Measurements from ENCODE around the gene MRPL30.
"Not testable (repeated sequence)": the region's sequence is repeated elsewhere in the genome, so short reads cannot be mapped to it uniquely, and the experiment has no call there.

MRPL30 gene

DNA sequence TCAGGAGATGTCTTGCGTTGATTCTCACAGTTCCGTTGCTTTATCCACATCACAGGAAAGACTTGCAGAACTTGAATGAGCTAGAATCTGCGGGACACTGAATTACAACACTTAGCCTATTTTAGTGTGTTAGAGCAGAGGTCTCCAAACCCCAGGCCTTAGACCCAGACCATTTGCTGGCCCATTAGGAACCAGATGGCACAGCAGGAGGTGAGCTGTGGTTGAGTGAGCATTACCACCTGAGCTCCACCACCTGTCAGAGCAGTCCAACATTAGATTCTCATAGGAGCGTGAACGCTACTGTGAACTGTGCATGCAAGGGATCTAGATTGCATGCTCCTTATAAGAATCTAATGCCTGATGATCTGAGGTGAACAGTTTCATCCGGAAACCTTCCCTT is 3.8 kb downstream of the MRPL30 start:
- DNase-seq (ENCODE audit: low read depth in 4 of 4, low spot score in 1 of 4) = no peak

DNA sequence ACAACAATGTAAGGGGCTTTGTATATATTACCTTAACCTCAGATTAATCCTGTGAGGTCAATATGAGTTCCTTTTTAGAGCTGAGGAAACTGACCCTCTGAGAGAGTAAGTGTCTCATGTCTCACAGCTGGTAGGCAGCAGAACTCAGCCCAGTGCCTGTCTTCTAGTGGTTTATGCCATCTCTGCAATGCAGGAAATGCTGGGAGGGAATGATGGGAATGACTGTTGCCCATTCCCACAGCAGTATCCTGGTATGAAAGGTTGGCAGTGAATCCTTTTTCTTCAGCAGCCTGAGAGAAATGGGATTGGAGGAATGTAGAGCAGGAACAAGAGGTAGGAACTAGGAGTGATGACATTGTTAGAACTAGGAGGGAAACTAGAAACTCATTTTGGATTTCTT is 6.0 kb downstream of the MRPL30 start:
- DNase-seq (ENCODE audit: low read depth in 4 of 4, low spot score in 1 of 4) = no peak

DNA sequence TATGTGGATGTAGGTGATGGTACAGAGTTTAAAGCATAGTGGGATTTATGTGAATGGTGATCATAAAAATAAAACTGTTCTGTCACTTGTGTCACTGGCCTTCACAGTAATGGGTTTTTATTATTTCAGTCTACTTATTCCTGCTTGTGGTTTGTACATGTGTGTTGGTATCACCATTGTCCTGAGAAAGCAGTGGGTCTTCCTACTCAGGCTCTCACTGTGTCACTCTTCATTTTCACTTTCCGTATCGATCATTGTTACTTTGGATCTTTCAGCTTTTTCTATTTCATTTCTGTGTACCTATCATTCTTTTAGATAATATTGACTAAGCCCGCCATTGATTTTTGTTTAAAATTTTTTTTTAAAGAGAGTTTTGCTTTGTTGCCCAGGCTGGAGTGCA is 7.4 kb downstream of the MRPL30 start:
- no peak for DNase-seq (ENCODE audit: low read depth in 4 of 4, low spot score in 1 of 4)

DNA sequence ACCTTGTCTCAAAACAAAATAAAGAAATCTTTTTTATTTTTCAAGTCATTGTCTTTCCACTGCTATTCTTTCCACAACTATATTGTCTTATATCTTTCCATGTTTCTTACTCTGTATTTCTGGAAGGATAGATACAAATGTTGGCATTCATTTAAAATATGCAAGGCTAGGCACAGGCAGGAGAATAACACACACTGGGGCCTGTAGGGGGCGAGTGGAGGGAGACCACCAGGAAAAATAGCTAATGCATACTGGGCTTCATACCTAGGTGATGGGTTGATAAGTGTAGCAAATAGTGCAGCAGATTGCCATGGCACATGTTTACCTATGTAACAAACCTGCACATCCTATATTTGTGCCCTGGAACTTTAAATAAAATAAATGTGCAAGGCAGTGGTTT is 9.6 kb downstream of the MRPL30 start:
- no peak for DNase-seq (ENCODE audit: low read depth in 4 of 4, low spot score in 1 of 4)

DNA sequence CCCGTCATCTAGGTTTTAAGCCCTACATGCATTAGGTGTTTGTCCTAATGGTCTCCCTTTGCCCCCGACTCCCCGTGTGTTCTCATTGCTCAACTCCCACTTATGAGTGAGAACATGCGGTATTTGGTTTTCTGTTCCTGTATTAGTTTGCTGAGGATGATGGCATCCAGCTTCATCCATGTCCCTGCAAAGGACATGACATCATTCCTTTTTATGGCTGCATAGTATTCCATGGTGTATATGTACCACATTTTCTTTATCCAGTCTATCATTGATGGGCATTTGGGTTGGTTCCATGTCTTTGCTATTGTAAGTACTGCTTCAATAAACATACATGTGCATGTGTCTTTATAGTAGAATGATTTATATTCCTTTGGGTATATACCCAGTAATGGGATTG is 11.4 kb downstream of the MRPL30 start:
- not testable (repeated sequence) for DNase-seq (ENCODE audit: low read depth in 4 of 4, low spot score in 1 of 4)

DNA sequence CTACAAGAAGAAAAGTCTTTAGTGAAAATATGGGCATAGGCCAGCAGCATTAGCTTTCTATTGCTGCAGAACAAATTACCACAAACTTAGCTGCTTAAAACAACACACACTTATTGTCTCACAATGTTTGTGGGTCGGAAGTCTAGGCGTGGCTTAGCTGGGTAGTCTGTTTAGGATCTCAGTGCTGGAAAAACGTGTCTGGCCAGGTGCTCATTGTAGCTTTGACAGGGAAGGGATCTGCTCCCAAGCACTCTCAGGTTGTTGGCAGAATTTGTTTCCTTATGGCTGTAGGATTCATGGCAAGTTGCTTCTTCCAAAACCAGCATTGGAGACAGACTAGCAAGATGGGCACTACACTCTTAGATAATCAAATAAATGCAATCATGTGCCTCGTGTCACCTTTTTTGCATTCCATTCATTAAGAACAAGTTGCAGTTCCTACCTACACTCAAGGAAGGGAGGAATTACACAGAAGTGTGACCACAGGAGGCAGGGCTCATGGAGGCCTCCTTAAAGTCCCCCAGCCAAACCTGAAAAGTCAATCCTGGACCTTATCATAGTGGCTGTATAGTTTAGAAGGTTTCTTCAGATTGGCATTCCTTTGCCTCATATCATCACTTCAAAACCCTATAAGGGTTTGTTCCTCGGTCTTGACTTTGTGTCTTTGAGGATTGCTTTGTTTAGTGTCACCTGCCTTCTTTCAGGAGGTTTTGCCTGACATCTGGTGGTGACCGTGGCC is 17.3 kb downstream of the MRPL30 start:
- no peak for DNase-seq (ENCODE audit: low read depth in 4 of 4, low spot score in 1 of 4)

DNA sequence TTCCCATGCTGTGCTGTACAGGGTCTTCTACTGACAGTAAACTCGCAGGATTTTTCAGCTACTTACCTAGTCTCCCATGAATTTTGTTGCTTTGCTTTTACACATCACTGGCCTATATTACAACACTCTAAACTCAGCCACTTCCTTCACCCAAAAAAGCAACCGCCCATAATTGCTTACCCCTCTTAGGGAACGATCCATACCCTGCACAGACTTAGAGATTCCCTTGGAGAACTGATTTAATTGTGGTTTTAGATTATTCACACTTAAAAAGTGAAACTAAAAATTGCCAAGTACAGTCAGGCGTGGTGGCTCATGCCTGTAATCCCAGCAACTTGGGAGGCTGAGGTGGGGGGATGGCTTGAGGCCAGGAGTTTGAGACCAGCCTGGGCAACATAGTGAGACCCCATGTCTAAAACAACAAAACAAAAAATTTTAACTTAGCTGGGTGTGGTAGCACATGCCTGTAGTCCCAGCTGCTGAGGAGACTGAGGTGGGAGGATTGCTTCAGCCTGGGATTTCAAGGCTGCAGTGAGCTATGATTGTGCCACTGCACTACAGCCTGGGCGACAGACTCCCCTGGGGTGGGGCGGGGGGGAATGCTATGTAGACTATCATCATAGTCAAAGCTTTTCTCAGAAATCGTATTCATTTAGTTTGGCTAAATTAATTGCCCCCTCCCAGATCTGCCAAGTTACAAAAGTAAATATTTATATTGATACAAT is 19.3 kb downstream of the MRPL30 start:
- DNase-seq (ENCODE audit: low read depth in 4 of 4, low spot score in 1 of 4) = no peak

DNA sequence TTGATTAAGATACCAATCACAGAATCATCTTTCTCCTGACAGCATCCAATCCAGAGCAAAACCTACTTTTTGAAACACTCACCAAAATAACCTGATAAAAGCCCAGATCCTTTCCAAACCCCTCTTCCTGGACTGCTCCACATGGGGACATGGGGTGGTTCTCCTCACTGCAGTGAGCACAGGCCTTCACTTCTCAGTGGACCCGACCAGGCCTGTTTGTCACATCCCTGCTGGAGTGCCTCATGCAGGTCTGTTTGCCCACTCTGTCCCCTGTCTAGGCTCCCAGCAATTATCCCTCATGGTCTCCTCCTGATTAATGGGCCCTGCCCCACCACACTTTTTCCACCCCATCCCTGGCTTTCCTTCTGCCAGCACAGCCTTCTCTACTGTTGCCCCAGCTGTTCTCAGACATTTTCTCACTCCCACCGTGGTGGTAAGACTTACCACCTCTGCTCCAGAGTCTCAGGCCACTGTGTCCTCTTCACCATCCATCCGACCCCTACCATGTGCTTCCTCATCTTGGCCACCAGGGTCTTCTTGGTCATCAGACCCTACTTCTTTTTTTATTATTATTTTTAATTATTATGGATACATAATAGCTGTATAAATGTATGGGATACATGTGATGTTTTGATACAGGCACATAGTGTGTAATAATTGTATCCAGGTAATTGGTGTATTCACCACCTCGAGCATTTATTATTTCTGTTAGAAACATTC is 21.1 kb downstream of the MRPL30 start:
- DNase-seq (ENCODE audit: low read depth in 4 of 4, low spot score in 1 of 4) = no peak

DNA sequence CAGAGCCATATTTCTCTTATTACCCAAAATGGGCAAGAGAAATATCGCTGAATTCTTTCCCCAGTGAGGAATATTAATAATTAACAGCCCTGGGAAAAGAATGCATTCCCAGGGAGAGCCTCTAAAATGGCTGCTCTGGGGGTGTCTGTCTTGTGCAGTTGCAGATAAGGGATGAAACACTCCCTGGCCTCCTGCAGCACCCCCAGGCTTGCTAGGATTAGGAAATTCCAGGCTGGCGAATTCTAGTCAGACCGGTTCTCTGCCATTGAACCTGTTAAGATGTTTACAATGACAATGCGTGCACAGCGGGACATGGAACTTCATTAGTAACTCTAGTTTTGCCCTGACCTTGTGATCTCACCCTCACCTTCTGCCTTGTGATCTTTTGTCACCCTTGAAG is 24.5 kb downstream of the MRPL30 start:
- no peak for DNase-seq (ENCODE audit: low read depth in 4 of 4, low spot score in 1 of 4)

DNA sequence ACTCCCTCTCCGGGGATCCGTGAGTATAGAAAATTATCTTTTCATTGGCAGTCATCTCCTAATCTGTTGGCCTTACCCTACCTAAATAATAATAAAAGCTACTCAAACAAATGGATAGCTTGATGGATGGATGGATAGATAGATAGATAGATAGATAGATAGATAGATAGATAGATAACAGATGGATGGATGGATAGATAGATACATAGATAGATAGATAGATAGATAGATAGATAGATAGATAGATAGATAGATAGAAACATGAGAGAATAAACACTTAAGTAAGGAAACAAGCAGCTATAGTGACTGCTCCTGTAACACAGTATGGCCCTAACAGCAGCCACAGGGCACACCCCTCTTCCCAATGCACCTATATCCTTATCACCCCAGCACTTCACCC is 35.1 kb downstream of the MRPL30 start:
- no peak for DNase-seq (ENCODE audit: low read depth in 4 of 4, low spot score in 1 of 4)

DNA sequence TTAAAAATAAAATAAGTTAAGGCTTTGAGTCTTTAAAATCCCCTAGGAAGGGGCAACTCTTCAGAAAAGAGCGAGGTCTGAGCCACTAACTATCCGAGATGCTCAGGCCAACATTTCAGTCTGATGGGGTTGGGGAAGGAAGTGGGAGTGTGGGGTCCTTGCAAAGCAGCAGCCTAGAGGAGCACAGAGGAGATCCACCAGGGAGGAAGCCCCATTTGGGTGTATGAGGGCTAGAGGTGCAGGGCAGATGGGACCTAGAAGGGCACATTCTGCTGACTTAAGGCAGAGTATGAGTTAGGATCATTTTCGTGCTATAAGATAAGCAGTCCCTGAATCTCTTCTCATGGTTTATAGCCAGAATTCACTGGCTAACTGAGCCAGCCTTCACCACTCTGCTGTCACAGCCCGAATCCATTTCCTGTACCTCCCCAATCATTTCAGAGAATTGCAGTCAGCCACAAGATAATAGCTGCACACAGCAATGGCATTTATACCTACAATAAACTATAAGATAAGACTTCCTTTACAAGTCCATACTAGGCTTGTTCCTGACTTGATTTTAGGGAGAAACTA is 37.0 kb downstream of the MRPL30 start:
- no peak for DNase-seq (ENCODE audit: low read depth in 4 of 4, low spot score in 1 of 4)

DNA sequence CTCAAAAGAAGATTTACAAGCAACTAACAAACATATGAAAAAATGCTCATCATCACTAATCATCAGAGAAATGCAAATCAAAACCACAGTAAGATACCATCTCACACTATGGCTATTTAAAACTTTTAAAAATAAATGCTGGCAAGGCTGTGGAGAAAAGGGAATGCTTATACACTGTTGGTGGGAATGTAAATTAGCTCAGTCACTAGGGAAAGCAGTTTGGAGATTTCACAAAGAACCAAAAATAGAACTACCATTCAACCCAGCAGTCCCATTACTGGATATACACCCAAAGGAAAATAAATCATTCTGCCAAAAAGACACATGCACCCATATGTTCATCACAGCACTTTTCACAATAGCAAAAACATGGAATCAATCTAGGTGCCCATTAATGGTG is 52.2 kb downstream of the MRPL30 start:
- DNase-seq (ENCODE audit: low read depth in 4 of 4, low spot score in 1 of 4) = not testable (repeated sequence)

DNA sequence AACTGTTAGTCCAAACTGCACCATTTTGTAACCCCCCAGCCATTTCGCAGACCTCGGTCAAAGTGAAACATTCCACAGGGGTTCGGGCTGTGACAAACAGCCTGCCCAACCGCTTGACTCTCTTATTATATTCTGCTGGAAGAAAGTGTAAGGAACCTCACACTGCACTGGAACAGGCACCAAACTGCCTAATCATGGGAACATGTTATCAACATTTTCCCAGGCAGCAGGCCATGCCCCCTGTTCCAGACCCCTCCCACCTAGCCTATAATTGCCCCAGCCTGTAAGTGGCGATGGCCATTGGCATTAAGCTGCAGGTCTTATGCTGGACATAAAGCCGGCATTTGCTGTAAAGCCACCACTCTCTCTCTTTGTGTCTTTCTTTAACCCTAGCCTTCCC is 57.6 kb downstream of the MRPL30 start:
- no peak for DNase-seq (ENCODE audit: low read depth in 4 of 4, low spot score in 1 of 4)

DNA sequence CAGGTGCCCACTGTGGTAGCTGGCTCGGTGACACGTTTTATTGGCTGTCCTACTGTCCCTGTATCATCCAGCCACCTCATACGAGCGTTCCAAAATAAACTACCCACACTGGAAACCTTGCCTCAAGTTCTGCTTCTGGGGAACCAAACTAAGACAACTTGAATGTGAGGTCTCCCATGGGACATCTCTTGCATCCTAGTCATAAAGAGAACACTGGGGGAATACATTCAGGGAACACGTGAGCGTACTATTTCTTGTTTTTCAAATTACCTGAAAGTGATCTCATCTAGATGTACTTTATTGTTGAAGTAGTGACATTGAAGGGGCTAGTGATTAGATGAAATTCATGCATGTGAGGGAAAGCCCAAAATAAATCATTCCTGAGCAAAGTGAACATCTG is 59.4 kb downstream of the MRPL30 start:
- DNase-seq (ENCODE audit: low read depth in 4 of 4, low spot score in 1 of 4) = no peak

DNA sequence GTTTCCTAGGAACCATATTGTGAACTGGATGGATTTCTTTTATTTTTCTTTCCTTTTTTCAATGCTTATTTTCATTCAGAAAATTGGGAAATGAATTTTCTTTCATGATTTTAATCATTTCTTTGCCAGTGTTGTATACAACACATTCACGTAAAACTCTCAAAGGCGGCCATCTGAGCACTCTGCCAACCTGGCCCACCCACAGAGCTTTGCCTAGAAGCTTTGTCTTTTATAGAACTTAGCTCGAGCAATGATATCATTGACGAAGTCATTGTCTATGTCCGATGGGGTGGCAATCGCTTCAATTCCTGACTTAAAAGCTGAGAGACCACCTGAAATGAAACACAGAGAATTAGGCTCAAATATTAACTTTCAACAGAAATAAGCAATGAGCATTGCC is 61.2 kb downstream of the MRPL30 start:
- no peak for DNase-seq (ENCODE audit: low read depth in 4 of 4, low spot score in 1 of 4)
